Skeletal muscle satellite cell (primary cell): ENCODE results near the gene TMEM144.
"Not testable (repeated sequence)": the region's sequence is repeated elsewhere in the genome, so short reads cannot be mapped to it uniquely, and the experiment has no call there.

ENCODE experiments used
- H3K27me3 ChIP-seq: 2 replicates; pipeline ENCODE4 v1.7.0; 2013; ENCODE audit warnings: low read length; ENCODE audit not compliant: control insufficient read depth, insufficient read depth
- H3K36me3 ChIP-seq: 2 replicates; pipeline ENCODE4 v1.7.0; 2013; ENCODE audit warnings: mild to moderate bottlenecking, control low read depth, low read length; ENCODE audit not compliant: insufficient read depth
- H3K4me1 ChIP-seq: 2 replicates; pipeline ENCODE4 v1.7.0; 2013; ENCODE audit warnings: low read length; ENCODE audit not compliant: control insufficient read depth, insufficient read depth
- H3K4me2 ChIP-seq: 2 replicates; pipeline ENCODE4 v1.7.0; 2013; ENCODE audit warnings: mild to moderate bottlenecking, low read length
- H3K4me3 ChIP-seq: 2 replicates; pipeline ENCODE4 v1.7.0; 2013; ENCODE audit warnings: low read length
- H3K9ac ChIP-seq: 2 replicates; pipeline ENCODE4 v1.7.0; 2013; ENCODE audit warnings: mild to moderate bottlenecking, low read depth, low read length, moderate library complexity
- H3K9me3 ChIP-seq: replicated peaks from 2 replicates; pipeline ENCODE4 v1.7.0; 2013; ENCODE audit warnings: mild to moderate bottlenecking, control low read depth, low read length

TMEM144 gene

DNA sequence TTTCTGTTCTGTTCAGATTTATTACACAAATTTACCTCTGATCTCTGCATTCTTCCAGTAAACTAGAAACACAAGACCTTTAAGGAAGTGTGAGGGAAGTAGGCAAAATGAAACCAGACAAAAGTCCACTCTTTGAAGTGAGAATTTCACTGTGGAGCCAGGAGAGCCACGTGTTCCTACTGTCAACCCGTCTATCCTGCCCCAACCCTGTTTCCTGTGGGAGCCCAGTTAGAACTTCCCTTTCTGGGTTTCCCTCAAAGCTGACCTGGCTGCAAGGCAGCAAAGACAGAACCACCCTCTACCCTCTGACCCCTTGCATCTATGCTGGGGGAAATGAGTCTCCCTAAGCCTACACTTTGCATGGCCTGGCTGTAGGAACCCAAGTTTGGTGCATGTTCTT, 40.0 kb downstream of the TMEM144 start:
- Histone ChIP-seq H3K9me3 (no peaks in the 10 kb centered on the region), H3K27me3 (no peaks in the 10 kb centered on the region), H3K36me3 (no peaks in the 10 kb centered on the region), H3K4me2 (no peak overlapping the region), H3K4me3 (no peak overlapping the region), H3K4me1 (no peaks in the 10 kb centered on the region), H3K9ac (no peak overlapping the region)

DNA sequence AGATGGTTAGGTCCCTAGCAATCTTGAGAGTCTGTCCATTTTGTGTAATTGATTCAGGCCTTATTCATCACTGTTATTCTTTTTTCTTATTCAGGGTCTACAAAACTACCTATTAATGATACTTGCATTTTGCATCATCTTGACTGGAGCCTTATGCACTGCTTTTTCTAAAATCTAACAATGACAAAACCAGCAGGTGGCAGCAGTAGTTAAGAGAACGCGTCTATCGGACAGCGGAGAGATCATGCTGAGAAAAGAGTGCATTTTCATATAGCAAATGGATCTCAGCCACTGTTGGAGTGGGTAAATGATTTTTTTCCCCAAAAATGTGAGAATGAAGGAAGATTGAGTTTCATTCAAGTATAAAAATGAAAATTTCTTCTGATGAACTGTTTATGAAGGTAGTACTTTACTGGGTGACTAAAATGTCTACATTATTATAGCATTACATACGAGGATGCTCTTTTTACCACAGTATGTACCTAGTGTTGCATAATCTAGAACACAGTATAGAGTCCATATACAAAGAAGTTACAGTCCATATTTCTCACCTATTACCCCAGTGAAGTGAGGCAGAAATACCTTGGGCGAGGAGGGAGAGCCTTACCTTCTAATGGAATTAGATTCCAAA, 43.2 kb downstream of the TMEM144 start:
- Histone ChIP-seq H3K36me3 (no peaks in the 10 kb centered on the region), H3K9me3 (no peaks in the 10 kb centered on the region), H3K4me1 (no peaks in the 10 kb centered on the region), H3K9ac (no peak overlapping the region), H3K4me2 (no peak overlapping the region), H3K27me3 (no peaks in the 10 kb centered on the region), H3K4me3 (no peak overlapping the region)

DNA sequence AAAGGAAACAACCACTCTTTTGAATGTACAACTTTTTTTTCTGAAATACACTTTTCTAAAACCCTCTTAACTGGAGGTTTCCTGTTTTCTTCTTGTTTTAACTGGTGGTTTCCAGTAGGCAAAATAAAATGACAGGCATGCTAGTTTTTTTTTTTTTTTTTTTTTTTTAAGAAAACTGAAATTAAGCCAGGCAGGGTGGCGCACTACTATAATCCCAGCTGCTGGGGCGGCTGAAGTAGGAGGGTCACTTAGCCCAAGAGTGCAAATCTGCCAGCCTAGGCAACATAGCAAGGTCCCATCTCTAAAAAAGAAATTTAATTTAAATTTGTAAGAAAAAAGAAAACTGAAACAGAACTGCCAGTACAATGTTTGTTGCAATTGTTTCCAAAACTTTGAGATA, 44.0 kb downstream of the TMEM144 start:
- no peak overlapping the region for H3K4me2 ChIP-seq
- H3K36me3 ChIP-seq, result no peaks in the 10 kb centered on the region

DNA sequence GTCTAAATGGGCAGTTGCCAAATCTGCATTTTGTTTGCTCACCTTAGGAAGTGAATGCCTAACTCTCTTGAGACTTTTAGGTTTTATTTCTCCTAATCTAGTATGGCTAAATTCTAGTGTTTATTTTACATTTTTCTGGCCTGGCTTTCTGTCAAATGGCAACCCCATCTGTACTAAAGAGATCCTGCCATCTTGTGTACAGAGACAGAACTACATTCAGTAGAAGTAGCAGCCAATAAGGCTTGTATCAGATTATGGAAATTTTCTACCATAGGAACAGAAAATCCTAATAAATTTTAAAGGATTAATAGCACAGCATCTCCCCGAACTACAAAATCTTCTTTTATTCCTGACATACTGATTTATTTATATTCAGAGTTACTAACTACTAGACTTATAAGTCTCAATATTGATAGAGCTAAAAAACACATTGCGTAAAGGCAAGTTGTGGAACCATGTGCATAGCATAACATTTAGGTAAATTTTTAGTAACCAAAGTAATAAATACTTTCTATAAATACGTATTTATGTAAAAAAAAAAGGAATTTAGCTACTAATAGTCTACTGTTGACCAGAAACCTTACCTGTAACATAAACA, 45.5 kb downstream of the TMEM144 start:
- Histone ChIP-seq H3K36me3 (no peaks in the 10 kb centered on the region), H3K4me2 (no peak overlapping the region), H3K27me3 (no peaks in the 10 kb centered on the region), H3K9me3 (no peaks in the 10 kb centered on the region), H3K4me3 (no peak overlapping the region), H3K4me1 (peaks cover 6% of the 10 kb centered on the region), H3K9ac (no peak overlapping the region)

More for the DNA sequence above, 44.0 kb downstream of the TMEM144 start:
- Histone ChIP-seq H3K9ac (no peak overlapping the region), H3K4me3 (no peak overlapping the region), H3K4me1 (no peaks in the 10 kb centered on the region), H3K27me3 (no peaks in the 10 kb centered on the region), H3K9me3 (no peaks in the 10 kb centered on the region)

DNA sequence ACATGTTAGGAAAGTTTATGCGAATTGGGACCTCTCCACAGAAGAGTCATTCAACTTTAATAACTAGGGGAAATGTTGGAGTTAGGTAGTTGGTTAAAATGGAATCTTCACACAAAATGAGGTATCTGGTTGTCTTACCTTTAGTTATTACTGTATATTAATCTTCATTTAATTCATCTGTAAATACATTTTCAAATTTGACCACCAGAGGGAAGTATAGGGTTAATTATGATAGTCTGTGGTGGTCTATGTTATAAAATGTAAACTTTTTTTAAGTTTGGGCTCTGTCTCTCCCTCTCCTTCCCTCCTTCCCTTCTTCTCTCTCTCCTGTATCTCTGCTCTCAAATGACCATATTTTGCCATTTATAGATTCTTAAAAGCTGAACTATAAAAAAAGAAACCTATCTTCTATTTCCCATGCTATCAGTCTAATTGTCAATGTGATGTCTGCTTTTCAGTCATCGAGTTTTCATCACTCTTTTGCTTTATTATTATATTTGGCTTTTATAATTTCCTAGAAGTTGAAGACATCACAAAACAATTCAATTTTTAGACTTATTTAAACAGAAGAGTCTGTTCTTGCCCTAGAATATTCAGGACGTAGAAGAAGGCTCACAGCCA, 49.8 kb downstream of the TMEM144 start:
- H3K4me3 ChIP-seq, result no peak overlapping the region
- H3K36me3 ChIP-seq, result no peaks in the 10 kb centered on the region
- no peaks in the 10 kb centered on the region for H3K9me3 ChIP-seq
- H3K4me2 ChIP-seq, result no peak overlapping the region
- H3K4me1 ChIP-seq, result peaks cover 6% of the 10 kb centered on the region
- no peaks in the 10 kb centered on the region for H3K27me3 ChIP-seq
- H3K9ac ChIP-seq, result no peak overlapping the region

GRCh38 chr4:158261480-158261879, 51.2 kb downstream of the TMEM144 start:
- Histone ChIP-seq H3K9ac (no peak overlapping the region), H3K36me3 (no peaks in the 10 kb centered on the region), H3K9me3 (no peaks in the 10 kb centered on the region), H3K4me3 (no peak overlapping the region), H3K4me2 (no peak overlapping the region), H3K4me1 (peaks cover 6% of the 10 kb centered on the region), H3K27me3 (no peaks in the 10 kb centered on the region)

GRCh38 chr4:158268553-158268952, 58.3 kb downstream of the TMEM144 start:
- Histone ChIP-seq H3K4me1 (no peaks in the 10 kb centered on the region), H3K4me2 (no peak overlapping the region), H3K27me3 (no peaks in the 10 kb centered on the region), H3K9ac (no peak overlapping the region), H3K36me3 (no peaks in the 10 kb centered on the region), H3K9me3 (no peaks in the 10 kb centered on the region), H3K4me3 (no peak overlapping the region)

GRCh38 chr4:158274636-158275035, 64.3 kb downstream of the TMEM144 start:
- Histone ChIP-seq H3K4me2 (no peak overlapping the region), H3K4me3 (no peak overlapping the region), H3K27me3 (no peaks in the 10 kb centered on the region), H3K36me3 (no peaks in the 10 kb centered on the region), H3K4me1 (no peaks in the 10 kb centered on the region), H3K9me3 (no peaks in the 10 kb centered on the region), H3K9ac (no peak overlapping the region)

DNA sequence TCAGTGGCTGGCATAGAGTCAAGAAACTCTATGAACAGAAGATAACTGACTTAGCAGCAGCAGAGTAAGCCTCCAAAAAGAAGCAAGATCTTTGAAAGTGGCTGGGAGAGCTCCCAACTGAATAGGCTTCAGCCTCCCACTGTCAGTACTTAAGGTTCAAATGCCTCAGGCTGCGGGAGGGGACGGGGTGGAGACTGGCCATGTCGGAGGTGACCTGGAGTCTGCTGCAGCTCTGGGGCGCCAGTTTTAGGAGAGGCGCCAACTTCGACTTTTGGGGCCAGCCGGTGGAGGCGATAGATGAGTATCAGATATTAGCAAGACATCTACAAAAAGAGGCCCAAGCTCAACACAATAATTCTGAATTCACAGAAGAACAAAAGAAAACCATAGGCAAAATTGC, 67.3 kb downstream of the TMEM144 start:
- H3K9ac ChIP-seq, result no peak overlapping the region
- no peaks in the 10 kb centered on the region for H3K27me3 ChIP-seq
- no peaks in the 10 kb centered on the region for H3K9me3 ChIP-seq
- H3K4me2 ChIP-seq, result no peak overlapping the region
- no peaks in the 10 kb centered on the region for H3K4me1 ChIP-seq
- no peak overlapping the region for H3K4me3 ChIP-seq
- H3K36me3 ChIP-seq, result no peaks in the 10 kb centered on the region

DNA sequence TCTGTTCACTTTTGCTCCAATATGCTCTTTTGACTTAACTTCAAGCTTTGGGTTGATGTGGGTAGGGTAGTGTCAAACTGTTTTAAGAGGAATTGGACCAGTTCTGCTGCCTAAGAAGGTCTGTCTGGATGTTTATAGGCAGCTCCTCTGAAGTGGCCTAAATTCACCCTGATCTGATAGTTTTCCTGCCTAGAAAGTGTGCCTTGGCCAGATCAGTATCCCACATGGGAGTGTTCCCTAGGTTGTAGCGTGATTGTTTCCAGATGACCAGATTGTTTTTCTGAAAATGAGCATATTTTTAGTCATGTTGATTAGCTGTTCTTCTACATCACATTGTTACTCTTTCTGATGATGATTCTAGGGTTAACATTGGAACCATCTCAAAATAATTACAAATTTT, 68.8 kb downstream of the TMEM144 start:
- not testable (repeated sequence) for H3K27me3 ChIP-seq, H3K9me3 ChIP-seq, H3K4me1 ChIP-seq, H3K9ac ChIP-seq, H3K4me2 ChIP-seq, H3K4me3 ChIP-seq, H3K36me3 ChIP-seq

- H3K9ac ChIP-seq, result no peak overlapping the region
- H3K9me3 ChIP-seq, result no peaks in the 10 kb centered on the region
- no peak overlapping the region for H3K4me2 ChIP-seq
- no peaks in the 10 kb centered on the region for H3K27me3 ChIP-seq
- H3K4me1 ChIP-seq, result no peaks in the 10 kb centered on the region
- no peaks in the 10 kb centered on the region for H3K36me3 ChIP-seq
- H3K4me3 ChIP-seq, result no peak overlapping the region
These were observed 70.6 kb downstream of the TMEM144 start for GRCh38 chr4:158280856-158281255.

- no peak overlapping the region for H3K9ac ChIP-seq
- no peaks in the 10 kb centered on the region for H3K4me1 ChIP-seq
- no peaks in the 10 kb centered on the region for H3K27me3 ChIP-seq
- no peak overlapping the region for H3K4me2 ChIP-seq
- H3K36me3 ChIP-seq, result no peaks in the 10 kb centered on the region
- no peak overlapping the region for H3K4me3 ChIP-seq
- H3K9me3 ChIP-seq, result no peaks in the 10 kb centered on the region
These were observed 72.0 kb downstream of the TMEM144 start for GRCh38 chr4:158282252-158282651.
